NK-92 treated with Interleukin-12 subunit alpha and Interleukin-12 subunit beta, amount 100 ng/mL, for 24 hours (cell line): ENCODE results near the gene CREB3L1.

ENCODE experiments used
- DNase-seq: peaks from one replicate; lab custom pipeline; 2025; lab: John Stamatoyannopoulos, UW

Gene CREB3L1

DNA sequence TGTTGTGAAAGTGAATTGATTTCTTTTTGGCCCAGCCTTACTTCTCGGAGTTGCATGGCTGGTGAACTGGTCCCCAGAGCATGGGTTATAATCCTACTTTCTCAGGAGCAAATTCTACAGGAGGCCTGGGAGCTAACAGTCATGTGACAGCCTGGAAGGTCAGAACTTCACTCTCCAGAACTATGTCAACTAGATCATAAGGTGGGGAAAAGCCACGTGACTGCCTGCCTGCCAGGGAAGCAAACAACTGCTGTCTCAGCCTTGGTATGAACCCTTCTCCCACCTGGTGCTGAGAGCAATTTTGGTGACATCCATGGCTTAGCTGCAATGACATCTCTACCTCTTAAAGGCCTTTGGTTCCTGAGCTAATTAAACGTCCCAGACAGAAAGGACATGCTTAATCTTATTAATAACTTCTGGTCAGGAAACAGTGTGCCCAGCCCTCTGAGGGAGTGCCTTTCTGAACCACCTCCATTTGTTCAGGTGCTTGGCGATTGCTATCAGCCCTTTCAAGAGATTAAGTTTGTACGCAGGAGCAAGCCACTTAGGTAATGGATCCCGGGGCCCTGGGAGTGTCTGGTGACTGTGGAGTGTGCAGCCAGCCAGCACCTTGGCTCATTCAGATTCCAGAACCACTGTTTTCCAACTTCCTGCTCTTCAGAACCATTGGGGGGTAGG, 1.4 kb upstream of the CREB3L1 start:
- no peak for DNase-seq

DNA sequence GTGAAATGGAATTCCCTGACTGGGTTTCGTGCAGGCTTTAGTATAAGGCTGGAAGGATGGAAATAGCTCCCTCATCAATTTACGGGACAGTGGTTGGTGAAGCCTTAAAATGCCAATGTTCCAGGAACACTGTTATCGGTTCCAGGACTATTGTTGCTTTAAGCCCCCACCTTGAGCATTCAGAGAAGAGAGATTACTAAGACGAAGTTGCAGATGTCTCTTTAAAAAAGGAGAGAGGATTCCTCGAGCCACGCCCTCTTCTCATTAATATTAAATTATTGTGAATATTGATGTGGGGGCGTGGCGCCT, 195 bp upstream of the CREB3L1 start:
- DNase-seq, result no peak

DNA sequence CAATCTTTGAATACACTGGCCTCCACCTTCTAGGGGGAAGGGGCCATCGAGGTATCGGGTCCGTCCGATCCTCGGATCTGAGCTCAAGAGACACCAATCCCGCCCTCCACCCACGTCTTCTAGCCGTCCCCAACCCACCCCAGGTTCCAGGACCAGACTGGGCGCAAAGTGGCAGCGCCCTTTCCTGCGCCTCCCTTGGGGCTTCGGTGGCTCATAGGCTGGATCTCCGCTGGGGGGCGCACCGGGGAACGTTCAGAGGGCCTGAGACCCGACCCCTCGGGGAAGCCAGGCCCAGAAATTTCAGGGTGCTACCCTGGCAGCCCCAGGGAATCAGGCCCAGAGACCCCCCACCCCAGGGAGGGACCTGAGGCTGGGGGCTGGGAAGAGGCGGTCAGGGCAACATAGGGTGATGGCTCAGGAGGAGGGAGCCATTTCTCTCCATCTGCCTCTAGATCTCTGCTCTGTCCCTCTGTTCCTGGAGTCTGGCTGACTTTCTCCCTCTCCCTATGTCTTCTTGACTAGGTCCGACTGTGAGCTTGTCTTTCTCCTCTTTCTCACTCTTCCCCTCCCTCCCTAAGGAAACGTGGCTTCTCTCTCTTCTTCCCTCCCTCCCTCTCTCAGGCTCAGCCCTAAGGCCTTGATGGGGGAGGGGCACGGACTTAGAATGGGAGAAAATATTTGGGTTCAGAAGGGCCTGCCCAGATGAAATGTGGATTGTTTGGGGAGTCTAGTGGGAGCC, 1.1 kb downstream of the CREB3L1 start:
- DNase-seq, result no peak

DNA sequence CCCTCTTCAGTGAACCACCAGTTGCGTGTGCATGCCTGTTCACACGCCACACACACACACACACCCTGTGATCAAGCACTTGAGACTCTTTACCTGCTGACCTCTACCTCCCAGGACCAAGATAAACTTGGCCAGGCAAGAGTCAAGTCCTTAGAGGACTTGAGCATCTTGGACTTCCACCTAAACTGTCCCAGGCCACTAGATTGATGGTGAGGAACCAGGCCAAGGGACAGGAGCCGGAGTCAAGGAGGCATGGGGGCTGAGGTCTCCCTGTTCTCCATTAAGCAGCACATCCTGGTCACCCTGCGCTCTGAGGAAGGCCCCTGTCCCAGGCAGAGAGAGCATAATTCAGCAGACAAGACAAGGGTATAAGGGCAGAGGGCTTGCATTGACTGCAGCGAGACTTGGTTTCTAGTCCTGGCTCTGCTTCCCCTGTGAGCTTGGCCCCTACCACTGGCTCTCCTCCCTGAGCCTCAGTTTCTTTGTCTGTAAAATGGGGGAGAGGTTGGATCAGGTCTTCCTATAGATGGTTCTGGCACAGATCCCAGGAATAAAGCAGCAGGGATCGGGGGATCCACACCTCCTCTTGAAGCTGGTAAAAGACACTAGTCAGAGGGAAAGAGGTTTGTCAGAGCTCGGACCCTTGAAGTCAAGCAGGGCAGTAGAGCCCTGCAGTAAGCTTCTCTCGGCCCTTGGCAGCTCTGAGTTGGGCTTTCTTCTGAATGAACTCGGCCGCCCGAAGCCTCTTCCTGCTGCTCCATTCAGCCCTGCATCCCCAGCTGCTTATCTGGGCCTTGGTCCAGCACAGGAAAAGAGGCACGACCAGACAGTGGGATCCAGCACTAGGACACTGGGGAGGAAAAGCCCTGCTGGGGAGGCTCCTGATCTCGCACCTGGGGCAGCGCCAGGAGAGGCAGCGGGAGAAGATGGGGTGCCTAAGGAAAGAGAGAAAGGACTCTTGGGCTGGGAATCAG, 2.0 kb downstream of the CREB3L1 start:
- no peak for DNase-seq

DNA sequence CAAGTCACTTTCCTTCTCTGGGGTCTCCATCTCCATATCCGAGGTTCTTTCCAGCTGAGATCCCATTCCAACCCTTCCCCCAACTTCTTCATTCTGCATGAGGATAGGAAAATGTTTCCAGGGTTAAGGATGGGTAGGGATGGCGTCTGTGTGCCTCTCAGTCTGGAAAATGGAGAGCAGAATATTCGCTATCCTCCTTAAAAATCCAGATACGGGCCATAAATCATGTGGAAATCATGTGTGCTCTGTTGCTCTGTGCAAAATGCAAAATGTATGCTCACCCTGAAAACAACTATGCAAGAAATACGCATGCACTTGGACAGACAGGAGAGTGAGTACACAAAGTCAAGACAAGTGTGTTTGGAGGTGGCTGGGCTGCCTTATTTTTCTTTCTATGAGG, 3.2 kb downstream of the CREB3L1 start:
- no peak for DNase-seq

DNA sequence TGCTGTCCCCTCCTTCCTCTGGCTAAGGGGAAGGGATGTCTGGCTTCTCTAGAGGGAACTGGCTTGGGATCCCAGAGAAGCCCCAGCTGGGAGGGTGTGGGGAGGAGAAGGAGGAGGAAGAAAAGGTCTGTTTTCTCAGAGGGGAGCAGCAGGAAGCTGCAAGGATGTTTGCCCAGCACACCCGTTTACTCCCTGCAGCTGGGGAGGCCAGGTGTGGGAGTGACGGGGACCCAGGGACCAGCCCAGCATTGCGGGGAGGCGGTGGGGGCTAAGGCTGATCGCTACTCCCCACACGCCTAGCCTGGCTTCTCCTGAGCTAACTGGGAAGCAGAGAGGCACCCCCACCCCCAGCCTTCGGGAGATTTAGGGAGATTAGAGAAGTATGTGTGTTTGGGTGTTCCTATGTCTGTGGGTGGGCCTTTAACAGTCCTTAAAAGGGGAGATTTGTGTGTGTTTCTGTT, 3.9 kb downstream of the CREB3L1 start:
- no peak for DNase-seq

DNA sequence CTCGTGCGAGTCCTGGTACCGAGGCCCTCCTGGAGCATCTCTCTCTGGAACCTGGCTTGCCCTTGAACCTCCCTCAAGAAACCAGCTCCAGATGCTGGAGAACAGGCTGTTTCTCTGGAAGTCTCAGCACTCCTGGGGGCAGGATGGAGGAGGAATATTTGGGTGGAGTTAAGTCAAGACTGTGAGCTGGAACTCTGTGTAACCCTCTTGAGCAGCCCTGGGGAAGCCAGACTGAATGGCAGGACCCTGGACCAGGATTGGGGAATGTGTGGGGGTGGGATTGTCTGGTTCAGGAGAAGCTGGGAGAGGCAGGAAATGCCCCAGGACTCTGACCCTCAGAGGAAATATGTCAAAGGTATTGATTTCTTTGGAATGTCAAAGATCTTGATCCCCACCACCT, 7.7 kb downstream of the CREB3L1 start:
- no peak for DNase-seq

DNA sequence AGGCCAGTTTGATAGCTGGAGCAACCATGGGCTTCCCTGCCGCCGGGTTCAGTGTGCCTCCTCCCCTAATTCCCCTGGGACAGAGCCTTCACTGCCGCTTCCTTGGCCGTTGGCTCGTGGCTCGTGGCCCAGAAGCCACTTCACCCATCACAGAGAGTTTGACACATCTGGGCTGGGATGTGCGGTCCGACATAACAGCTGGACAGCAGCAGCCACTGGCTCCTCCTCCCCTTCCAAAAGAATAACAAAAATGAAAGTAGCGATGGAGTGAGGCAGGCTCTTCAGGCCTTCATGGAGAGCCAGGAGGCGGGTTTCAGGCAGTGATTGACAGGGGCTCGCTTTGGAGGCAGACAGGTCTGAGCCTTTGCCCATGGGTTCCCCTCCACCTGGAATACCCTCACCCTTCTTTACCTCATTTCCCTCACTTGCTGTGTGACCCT, 8.2 kb downstream of the CREB3L1 start:
- DNase-seq, result no peak

DNA sequence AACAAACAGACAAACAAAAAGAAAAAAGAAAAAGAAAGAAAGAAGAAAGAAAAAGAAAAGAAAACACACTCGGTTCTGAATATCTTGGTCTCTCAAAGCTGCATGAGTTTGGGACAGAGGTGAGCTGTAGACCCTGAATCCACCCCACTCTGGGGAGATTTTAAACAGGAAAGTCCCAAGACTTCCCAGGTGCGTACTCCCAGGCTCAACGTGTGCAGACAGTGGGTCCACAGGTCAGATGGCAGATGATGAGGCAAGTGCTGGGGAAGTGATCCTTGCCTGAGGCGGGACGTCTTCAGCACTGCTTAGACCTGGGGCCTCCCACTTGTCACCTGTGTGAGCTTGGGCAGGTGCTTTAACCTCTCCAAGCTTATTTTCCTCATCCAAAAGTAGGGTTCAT, 9.3 kb downstream of the CREB3L1 start:
- no peak for DNase-seq

DNA sequence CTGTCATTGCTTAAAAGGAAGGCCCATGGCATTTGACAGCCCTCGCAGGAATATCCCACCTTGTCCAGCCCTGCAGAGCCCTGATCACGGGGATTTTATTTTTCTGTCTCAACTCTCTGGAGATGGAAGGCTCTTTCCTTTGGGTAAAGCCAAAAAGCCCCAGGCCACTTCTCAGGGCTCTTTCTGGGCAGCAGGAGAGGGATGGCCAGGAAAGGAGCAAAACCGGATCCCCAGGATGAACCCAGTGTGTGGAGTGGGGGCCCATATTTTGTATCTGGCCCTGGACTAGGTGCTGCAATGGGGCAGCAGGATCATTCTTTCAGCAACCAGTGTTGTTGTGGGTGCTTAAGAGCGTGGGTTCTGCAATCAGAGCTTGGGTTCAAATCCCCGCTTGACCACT, 11.0 kb downstream of the CREB3L1 start:
- no peak for DNase-seq

DNA sequence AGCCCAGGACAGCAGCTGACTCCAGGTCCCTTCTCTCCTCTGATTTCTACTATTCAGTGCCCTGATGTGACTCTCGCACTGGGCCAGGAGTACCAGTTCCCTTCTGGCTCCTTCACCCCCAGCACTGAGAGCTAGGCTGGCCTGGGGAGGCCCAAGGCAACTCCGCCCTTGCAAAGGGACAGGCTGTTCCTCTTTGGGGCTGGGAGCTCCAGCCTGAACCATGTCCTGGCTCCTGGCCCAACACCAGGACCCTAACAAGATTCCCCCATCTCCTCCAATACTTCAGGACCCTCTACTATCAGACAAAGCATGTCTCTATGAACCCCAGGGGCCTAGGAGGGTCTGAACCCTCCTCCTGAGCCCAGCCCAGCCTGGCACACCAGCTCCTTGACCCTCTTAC, 12.5 kb downstream of the CREB3L1 start:
- no peak for DNase-seq

DNA sequence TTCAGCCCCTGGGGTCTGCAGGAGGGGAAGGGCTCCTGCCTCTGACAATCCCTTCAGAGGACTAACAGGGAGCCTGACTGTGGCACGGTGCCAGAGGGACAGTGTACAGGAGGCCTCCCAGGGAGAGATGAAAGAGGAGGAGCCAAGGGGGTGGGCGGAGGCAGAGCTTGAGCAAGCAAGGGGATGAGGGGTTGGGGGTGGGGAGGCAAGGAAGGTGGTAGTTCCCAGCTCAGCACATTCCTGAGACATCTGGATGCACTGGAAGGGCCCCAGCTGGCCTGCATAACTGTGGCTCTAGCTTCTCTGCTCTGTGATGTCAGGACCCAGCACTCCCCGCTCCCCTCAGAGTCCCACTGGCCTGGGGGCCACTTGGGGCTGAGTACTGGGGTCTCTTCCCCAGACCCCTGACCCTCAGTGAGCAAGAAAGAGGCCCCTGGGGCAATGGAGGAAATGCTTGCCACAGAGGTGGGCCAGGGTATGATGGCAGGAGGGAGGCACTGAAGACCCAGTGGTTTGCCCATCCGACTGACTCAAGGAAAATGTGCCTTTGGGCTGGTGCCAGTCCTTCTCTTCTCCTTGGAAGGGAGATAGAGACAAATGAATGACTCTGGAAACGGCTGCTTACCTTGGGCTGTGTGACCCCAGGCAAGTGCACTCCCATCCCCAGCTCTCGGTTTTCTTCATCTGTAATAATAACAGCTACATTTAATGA, 13.3 kb downstream of the CREB3L1 start:
- DNase-seq, result no peak

DNA sequence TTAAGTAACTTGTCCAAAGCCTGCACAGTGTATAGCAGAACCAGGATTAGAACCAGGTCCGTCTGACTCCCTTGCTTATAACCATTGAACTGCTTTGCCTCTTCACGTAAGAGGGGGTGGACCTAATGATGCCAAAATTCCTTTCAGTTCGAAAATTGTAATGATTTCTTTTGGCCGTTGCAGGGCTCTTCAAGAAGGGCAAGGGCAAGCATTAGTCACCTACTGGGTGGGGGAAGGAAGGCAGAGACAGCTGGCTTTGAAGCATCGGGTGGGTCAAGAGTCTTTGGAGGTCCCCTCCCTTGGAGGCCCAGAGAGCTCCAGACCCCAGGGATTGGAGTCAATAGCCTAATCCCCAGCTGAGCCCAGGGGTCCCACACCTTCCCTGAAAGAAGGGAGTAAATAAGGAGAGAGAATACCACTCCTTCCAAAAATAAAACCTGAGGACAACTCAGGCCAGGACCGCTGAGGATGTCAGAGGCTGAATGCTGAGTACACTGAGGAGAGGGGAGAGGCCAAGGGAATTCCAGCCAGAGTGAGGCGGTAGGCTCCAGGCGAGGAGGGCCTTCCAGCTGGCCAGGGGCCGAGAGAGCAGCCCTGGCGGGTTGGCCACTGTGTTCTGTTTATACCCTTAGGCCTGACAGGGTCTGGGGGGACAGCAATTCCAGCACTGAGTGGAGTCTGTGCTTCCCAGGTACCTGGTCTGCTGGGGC, 14.1 kb downstream of the CREB3L1 start:
- no peak for DNase-seq

DNA sequence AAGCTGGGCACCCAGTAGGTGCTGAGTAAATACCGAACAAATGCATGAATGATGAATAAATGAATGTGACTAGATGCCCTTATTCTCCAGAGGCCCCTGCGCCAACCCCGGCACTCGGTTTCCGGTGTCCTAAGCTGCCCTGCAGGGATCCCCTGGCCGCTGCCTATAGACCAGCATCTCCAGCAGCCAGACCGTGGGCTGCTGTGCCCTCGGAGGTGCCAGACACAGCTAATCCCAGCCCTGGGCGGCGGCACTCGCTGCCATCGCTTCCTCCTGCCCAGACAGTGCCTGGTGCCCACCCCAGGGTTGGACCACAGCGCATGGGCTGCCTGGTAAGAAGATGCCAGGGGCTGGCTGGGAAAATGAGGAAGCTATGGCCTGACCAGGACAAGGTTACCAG, 15.6 kb downstream of the CREB3L1 start:
- no peak for DNase-seq

DNA sequence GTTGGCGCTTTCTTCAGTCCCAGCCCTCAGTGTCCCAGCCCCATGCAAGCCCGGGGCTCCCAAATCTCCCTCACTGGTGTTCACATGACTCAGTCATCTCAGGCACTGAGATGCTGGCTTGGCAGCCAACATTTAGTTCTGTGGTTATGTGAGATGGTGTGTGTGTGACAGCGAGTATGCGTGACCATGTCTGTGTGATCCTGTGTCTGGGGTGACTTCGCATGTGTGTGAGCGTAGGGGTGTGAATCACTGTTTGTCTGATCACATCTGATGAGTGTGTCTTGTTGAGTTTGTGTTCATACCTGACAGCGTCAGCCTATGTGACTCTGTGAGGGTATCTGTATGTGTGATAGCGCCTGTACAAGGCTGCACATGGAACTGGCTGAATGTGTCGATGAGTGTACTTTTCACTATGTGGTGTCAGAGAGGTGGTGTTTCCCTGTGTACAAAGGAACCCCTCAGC, 16.2 kb downstream of the CREB3L1 start:
- DNase-seq, result no peak

DNA sequence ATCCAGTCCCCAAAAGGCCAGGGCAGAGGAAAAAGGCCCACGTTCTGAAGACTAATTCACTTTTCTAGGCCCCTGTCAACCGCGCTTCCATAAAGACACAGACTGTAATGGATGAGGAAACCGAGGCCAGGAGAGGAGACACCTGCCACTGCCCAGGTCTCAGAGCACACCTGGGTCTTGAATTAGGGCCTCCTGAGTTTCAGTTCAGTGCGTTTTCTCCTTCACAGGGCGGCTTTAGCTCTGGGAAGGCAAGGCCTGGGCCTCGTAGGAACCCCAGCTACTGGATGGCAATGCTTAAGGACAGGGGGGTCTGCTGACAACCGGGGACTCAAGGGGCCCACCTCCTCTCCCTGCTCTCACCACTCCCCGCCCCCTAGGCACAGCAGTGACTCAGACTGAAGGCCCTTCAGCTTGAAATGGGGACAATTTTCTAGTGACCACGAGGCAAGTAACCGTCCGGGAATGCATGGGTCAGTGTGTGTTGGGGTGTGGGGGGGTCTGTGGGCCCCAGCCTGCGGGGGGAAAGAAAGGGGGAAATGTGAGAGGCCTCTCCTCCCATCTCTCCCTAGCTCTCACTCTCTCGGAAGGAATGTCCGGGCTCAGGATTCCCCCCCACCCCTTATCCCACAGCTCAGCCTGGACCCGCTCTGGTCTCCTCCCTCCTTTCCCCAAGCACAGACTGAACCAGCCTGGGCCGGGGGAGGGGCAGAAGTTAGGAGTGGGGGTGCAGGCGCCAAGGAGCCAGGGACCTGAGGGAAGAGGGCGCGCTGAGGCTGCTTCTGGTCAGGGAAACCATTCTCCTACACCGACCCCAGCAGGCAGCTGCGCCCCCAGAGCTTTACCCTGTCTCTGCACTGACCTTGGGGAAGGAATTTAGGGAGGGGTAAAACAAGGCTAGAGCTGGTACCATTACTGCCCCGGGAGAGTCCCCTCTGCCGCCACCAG, 17.2 kb downstream of the CREB3L1 start:
- no peak for DNase-seq

DNA sequence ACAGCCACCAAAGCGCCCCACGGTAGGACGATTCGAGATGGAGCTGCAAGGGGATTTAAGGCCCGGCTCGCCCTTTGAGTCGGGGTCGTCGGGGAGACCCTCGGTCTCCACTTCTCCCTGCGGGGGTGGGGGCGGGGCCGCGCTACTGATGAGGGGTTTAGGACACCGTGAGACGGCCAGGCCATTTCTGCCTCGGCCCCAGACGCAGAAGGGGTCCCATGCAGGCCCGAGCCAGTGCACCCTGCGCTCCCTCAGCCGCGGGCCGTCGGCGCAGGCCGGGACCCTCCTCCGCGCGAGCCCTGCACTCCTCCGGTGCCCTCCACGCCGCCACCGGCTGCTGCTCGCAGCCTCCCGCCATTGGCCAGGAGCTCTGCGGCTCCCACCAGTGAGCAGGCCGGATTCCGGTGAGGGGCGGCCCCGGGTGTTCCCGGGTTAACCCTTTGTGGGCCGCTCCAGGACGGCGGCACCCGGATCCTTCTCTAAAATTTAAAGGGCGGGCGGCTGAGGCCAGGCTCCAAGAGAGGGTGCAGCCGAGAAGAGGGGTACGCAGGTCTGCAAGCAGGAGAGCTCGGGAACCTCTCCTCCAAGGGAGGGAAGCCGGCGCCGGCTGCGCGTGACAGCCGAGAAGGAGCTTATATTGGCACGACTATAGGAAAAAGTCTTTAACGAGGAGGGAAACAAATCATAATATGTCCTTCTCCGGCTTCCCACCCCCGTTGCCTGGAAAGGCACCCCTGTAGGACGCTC, 18.0 kb downstream of the CREB3L1 start:
- no peak for DNase-seq

DNA sequence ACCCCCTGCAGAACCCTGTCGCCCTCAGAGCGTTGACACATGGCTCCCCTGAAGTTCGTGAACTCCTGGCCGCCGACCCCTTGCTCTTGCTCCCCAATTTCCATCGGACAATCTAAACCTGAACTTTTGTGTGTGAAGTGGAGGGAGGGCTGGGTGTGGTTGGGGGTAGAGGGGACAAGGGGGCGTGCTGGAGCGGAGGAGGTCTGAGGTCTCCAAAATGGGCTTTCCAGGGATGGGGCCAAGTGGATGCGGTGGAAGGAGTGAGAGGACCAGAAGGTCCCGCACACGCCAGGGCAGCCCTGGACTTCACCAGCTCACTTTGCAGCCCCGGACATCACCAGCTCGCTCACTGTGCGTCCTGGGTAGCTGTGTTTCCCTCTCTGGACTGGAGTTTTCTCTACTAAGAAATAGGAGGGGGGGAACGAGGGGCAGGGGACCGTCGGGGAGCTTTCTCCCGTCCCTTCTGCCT, 18.6 kb downstream of the CREB3L1 start:
- DNase-seq, result no peak
